Measurements from ENCODE around the gene GAREM1. TPM values are rescaled to one million over a fixed set of nuclear protein-coding genes. Genes with fewer than 3 reads are reported as not detected.

The GAREM1 gene
- total RNA-seq, 4 donors from 2014 or later = 10.8 to 32.5 (median 18.3) TPM

DNA sequence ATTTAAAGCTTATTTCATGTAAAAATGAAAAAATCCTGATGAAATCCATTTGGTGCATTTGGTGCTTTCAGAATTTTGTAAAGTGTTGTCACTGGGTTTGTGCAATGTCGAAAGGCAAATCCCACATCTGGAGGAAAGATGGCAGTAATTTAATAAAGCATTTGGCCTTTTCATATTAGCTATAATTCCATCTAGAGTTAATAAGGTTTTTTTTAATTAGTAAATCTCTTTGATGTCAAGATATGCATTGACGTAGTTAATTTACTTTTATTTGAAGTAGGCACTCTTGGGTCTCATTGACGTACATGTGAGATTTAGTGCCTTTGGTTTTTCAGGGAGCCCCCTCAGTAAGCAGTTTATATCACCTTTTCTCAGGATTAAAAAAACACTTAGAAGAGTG, 12.3 kb upstream of the GAREM1 start:
- Histone ChIP-seq H3K27ac (no peak overlapping the region), H3K9me3 (no peaks in the 10 kb centered on the region), H3K36me3 (no peaks in the 10 kb centered on the region), H3K4me1 (no peaks in the 10 kb centered on the region), H3K27me3 (peaks cover 0 to 7% (median 1%) of the 10 kb centered on the region in 4 donors), H3K4me3 (no peak overlapping the region)
- no peak for TF ChIP-seq CTCF (IDR thresholded peaks at IDR 0.05)
- no peak for TF ChIP-seq POLR2A (IDR thresholded peaks at IDR 0.05)
- intact Hi-C loops (cut with DNase I) = no loop called here
- no peak for DNase-seq
- 80 to 84% methylated on average over 3 of the region's 3 CpGs for WGBS, 2 donors

DNA sequence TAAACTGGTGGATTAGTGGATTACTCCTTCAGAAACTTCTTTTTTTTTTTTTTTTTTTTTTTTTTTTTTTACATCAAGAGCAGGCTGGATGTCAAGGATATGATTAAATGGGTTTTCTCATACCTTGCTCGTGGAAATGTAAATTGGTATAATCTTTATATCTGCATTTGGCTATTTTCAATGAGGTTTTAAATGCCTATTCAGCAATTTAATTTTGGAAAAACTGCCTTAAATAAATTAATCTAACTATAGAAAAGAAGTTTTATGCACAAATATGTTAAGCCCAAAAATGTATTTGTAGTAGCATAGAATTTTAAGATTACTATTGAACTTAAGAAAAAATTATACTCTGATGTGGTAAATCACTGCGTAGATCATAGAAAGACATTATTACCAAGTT, 11.4 kb upstream of the GAREM1 start:
- Histone ChIP-seq H3K4me1 (no peaks in the 10 kb centered on the region), H3K4me3 (no peak overlapping the region), H3K27me3 (peaks cover 0 to 7% (median 1%) of the 10 kb centered on the region in 4 donors), H3K9me3 (no peaks in the 10 kb centered on the region), H3K36me3 (no peaks in the 10 kb centered on the region), H3K27ac (no peak overlapping the region)
- DNase-seq = no peak
- intact Hi-C loops (cut with DNase I) = no loop called here
- 83 to 88% methylated on average over 2 of the region's 2 CpGs for WGBS, 2 donors
- TF ChIP-seq CTCF (IDR thresholded peaks at IDR 0.05) = no peak
- no peak for TF ChIP-seq POLR2A (IDR thresholded peaks at IDR 0.05)

DNA sequence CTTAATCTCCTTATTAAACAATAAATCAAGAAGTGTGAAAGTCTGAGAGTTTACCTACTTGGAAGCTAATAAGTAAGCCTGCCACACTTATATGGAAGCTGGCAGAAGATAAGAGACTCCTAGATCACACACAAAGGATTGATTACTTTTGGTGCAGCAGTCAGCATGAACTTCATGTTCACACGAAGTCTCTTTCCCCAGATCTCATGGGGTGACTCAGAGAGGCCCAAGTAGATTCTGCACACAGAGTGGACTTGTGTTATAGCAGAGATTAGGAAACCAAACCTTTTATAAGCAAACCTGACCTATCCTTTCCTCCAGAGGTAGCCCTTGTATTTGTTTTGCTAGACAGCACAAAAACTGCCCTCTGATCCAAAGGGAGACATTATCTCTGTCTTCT, 9.9 kb upstream of the GAREM1 start:
- WGBS, 2 donors = 8 to 11% methylated on average over 1 of the region's 1 CpG
- TF ChIP-seq CTCF (IDR thresholded peaks at IDR 0.05) (no peak), POLR2A (IDR thresholded peaks at IDR 0.05) (no peak)
- Histone ChIP-seq H3K27ac (no peak overlapping the region), H3K27me3 (peaks cover 0 to 5% (median 0%) of the 10 kb centered on the region in 4 donors), H3K4me1 (no peaks in the 10 kb centered on the region), H3K9me3 (no peaks in the 10 kb centered on the region), H3K4me3 (no peak overlapping the region), H3K36me3 (no peaks in the 10 kb centered on the region)
- intact Hi-C loops (cut with DNase I) = no loop called here
- no peak for DNase-seq

- H3K4me1 ChIP-seq = no peaks in the 10 kb centered on the region
- TF ChIP-seq POLR2A (IDR thresholded peaks at IDR 0.05) = no peak
- TF ChIP-seq CTCF (IDR thresholded peaks at IDR 0.05) = no peak
- 78 to 95% methylated on average over 1 of the region's 1 CpG for WGBS, 2 donors
- no peaks in the 10 kb centered on the region for H3K9me3 ChIP-seq
- H3K27me3 ChIP-seq = no peaks in the 10 kb centered on the region
- no peaks in the 10 kb centered on the region for H3K36me3 ChIP-seq
- intact Hi-C loops (cut with DNase I) = no loop called here
- H3K4me3 ChIP-seq = no peak overlapping the region
- DNase-seq = no peak
- no peak overlapping the region for H3K27ac ChIP-seq
Observed at GRCh38 chr18:32478807-32479206, 8.1 kb upstream of the GAREM1 start.

DNA sequence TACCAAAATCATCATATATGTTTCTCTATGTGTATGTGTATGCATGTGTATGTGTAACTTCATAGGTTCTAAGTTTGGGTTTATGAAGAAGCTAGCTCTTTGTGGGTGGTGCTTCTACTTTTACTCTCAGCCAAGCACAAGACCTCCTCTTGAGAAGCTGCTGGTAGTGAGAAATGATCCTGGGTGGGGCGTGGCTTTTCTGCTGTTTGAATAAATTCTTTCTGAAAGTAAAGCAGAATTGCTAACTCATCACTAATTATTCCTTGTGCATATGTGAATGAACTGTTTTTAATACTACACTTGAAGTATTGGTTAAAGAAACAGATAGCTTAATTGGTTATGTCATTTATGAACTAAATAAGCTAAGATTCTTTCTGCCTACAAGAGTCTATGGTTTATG, 7.6 kb upstream of the GAREM1 start:
- Histone ChIP-seq H3K4me1 (no peaks in the 10 kb centered on the region), H3K27ac (no peak overlapping the region), H3K36me3 (no peaks in the 10 kb centered on the region), H3K9me3 (no peaks in the 10 kb centered on the region), H3K4me3 (no peak overlapping the region), H3K27me3 (no peaks in the 10 kb centered on the region)
- no peak for DNase-seq
- TF ChIP-seq POLR2A (IDR thresholded peaks at IDR 0.05) = no peak
- TF ChIP-seq CTCF (IDR thresholded peaks at IDR 0.05) = no peak
- intact Hi-C loops (cut with DNase I) = no loop called here
- 55 to 67% methylated on average over 1 of the region's 1 CpG for WGBS, 2 donors
